NB4 (cell line): ENCODE results near the gene OTUD3.

Experiments
- CTCF ChIP-seq: IDR thresholded peaks from one replicate; pipeline ENCODE4 v1.5.1; 2012; ENCODE audit warnings: low read depth, low read length
- MAX ChIP-seq: IDR thresholded peaks from 2 replicates; pipeline ENCODE4 v1.6.1; 2011; ENCODE audit warnings: low read depth, low read length
- MYC ChIP-seq: IDR thresholded peaks from 2 replicates; pipeline ENCODE4 v1.6.1; 2011; ENCODE audit warnings: low read depth, low read length
- POLR2A ChIP-seq: IDR thresholded peaks from 2 replicates; pipeline ENCODE4 v1.6.1; 2011; ENCODE audit warnings: mild to moderate bottlenecking; ENCODE audit not compliant: insufficient read length; ENCODE audit errors: extremely low read depth

GRCh38 chr1:19957779-19958178, 75.6 kb downstream of the OTUD3 start:
- TF ChIP-seq CTCF (no peak), POLR2A (no peak), MAX (no peak), MYC (no peak)
